HL-60 (cell line): ENCODE data around the gene PACRGL.

Experiments used
- CTCF ChIP-seq: IDR thresholded peaks from one replicate; pipeline ENCODE4 v1.5.1; 2011; ENCODE audit warnings: low read length, control low read depth, inconsistent platforms; ENCODE audit not compliant: insufficient read depth
- GABPA ChIP-seq: IDR thresholded peaks from 2 replicates; pipeline ENCODE4 v1.6.1; 2012; ENCODE audit warnings: low read depth
- POLR2AphosphoS5 ChIP-seq: IDR thresholded peaks from 2 replicates; pipeline ENCODE4 v1.6.1; 2012; ENCODE audit warnings: low read depth
- REST ChIP-seq: IDR thresholded peaks from 2 replicates; pipeline ENCODE4 v1.6.1; 2012; ENCODE audit warnings: low read depth; ENCODE audit not compliant: insufficient replicate concordance
- SPI1 ChIP-seq: IDR thresholded peaks from 2 replicates; pipeline ENCODE4 v1.6.1; 2012; ENCODE audit warnings: low read depth, mild to moderate bottlenecking, borderline replicate concordance

- no peak for TF ChIP-seq GABPA
- TF ChIP-seq CTCF = no peak
- TF ChIP-seq REST = no peak
- TF ChIP-seq POLR2AphosphoS5 = no peak
- TF ChIP-seq SPI1 = no peak
Measured at GRCh38 chr4:20761826-20762225, 61.6 kb downstream of the PACRGL start.
